NB4 (cell line): ENCODE measurements around the gene ESR1.

ENCODE experiments used
- CTCF ChIP-seq: IDR thresholded peaks from one replicate; pipeline ENCODE4 v1.5.1; 2012; ENCODE audit warnings: low read depth, low read length
- MAX ChIP-seq: IDR thresholded peaks from 2 replicates; pipeline ENCODE4 v1.6.1; 2011; ENCODE audit warnings: low read depth, low read length

GRCh38 chr6:152117156-152118133 lies 310.0 kb downstream of the ESR1 start:
- no peak for TF ChIP-seq CTCF
- TF ChIP-seq MAX = no peak
